ENCODE data around the gene GCM1. TPM values are rescaled to one million over a fixed set of nuclear protein-coding genes. Genes with fewer than 3 reads are reported as not detected.
A peak's percentile ranks its signal among the peaks of the same experiment; 100 is the strongest.

Gene GCM1
- total RNA-seq, 1 donor from 2014 or later = not detected

DNA sequence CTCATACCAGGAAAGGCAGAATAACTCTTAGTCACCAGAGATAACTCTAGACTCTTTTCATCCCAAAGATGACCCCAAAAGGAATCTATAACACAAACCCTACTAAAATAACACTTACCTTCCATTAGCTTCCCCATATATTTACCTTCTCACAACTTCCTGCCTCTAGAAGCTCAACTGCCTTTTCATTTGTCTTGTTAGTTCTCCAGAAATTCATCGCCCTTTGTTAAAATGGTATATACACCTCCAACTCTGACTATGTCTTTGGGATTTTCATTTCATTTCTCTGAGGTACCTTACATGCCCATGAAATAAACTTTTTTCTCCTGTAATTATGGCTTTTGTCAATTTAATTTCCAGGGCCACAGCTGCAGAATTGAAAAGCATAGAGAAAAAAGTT is 33.5 kb downstream of the GCM1 start:
- no peak for DNase-seq
- no peaks in the 10 kb centered on the region for H3K9me3 ChIP-seq
- H3K27me3 ChIP-seq (ENCODE audit: low read depth) = no peaks in the 10 kb centered on the region
- TF ChIP-seq, protein P1, sequence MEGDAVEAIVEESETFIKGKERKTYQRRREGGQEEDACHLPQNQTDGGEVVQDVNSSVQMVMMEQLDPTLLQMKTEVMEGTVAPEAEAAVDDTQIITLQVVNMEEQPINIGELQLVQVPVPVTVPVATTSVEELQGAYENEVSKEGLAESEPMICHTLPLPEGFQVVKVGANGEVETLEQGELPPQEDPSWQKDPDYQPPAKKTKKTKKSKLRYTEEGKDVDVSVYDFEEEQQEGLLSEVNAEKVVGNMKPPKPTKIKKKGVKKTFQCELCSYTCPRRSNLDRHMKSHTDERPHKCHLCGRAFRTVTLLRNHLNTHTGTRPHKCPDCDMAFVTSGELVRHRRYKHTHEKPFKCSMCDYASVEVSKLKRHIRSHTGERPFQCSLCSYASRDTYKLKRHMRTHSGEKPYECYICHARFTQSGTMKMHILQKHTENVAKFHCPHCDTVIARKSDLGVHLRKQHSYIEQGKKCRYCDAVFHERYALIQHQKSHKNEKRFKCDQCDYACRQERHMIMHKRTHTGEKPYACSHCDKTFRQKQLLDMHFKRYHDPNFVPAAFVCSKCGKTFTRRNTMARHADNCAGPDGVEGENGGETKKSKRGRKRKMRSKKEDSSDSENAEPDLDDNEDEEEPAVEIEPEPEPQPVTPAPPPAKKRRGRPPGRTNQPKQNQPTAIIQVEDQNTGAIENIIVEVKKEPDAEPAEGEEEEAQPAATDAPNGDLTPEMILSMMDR (IDR thresholded peaks at IDR 0.05) = no peak
- no peaks in the 10 kb centered on the region for H3K36me3 ChIP-seq
- no peak overlapping the region for H3K4me3 ChIP-seq
- H3K4me1 ChIP-seq = peaks cover 5% of the 10 kb centered on the region
- no peak for ATAC-seq
- H3K27ac ChIP-seq = no peak overlapping the region
- intact Hi-C loops (cut with DNase I) = no loop called here

DNA sequence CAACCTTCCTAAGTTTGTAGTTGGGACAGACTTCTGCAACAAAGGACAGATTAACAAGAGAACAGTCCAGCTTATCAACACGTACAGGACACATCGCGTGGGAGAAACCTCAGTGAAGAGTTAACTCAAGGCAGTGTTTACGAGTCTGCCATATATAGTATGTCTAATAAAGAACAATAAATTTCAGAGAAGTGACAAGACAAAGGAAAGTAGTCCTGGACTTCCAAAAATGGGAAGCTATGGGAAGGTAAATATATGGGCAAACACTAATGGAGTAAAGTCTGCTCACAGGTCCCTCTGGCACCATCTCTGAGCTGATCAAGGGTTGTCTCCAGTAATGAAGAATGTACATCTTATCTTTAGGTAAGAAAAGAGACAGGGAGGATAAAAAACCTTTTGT is 34.9 kb downstream of the GCM1 start:
- Histone ChIP-seq H3K36me3 (no peaks in the 10 kb centered on the region), H3K9me3 (no peaks in the 10 kb centered on the region), H3K4me3 (no peak overlapping the region), H3K4me1 (peaks cover 5% of the 10 kb centered on the region), H3K27me3 (ENCODE audit: low read depth) (no peaks in the 10 kb centered on the region), H3K27ac (no peak overlapping the region)
- TF ChIP-seq, protein P1 (IDR thresholded peaks at IDR 0.05) = no peak
- DNase-seq (no peak), ATAC-seq (no peak)
- intact Hi-C loops (cut with DNase I) = no loop called here

DNA sequence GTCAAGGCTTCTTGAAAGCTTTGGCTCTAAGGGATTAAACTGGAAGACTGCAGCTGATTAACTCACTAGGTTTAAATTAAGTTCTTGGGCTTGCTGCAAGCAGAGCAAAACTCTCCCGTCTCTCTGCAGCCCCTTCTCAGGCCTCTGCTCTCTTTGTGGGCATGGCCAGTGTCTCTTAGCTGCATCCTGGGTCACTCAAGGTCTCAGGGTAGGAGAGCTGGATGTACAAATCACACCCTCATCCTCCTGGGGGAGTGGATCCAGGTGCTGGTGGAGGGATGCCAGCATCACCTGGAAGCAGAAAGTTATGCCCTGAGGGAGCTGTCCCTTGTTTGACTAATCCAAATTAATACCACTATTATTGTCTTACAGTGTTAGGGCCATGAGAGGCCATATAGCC is 35.8 kb downstream of the GCM1 start:
- H3K27ac ChIP-seq = peak overlapping the region; percentile 62
- DNase-seq (no peak), ATAC-seq (peak; percentile 6 to 19)
- TF ChIP-seq, protein P1 (IDR thresholded peaks at IDR 0.05) = no peak
- no peaks in the 10 kb centered on the region for H3K36me3 ChIP-seq
- intact Hi-C loops (cut with DNase I) = no loop called here
- no peaks in the 10 kb centered on the region for H3K27me3 ChIP-seq (ENCODE audit: low read depth)
- no peaks in the 10 kb centered on the region for H3K9me3 ChIP-seq
- H3K4me1 ChIP-seq = peaks cover 5% of the 10 kb centered on the region
- H3K4me3 ChIP-seq = no peak overlapping the region

DNA sequence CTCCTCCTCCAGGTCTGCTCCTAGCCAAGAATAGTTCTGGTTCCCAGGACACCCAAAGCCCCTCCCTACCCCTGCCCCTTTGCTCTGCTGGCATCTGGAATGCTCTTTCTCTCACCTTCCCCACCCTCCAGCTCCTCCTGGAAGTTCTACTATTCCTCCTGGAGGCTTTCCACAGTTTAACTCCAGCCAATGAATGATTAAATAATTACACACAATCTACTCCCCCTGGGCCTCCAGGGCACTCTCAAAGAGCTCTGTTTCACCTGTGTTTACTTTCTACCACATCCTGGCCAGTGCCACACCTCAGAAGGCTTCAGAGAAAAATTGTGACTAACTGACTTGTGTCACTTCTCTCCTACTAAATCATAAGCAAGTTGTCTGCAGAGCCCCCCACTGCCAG is 36.2 kb downstream of the GCM1 start:
- H3K27ac ChIP-seq = peak overlapping the region; percentile 62
- peak; percentile 90 to 92 for ATAC-seq

DNA sequence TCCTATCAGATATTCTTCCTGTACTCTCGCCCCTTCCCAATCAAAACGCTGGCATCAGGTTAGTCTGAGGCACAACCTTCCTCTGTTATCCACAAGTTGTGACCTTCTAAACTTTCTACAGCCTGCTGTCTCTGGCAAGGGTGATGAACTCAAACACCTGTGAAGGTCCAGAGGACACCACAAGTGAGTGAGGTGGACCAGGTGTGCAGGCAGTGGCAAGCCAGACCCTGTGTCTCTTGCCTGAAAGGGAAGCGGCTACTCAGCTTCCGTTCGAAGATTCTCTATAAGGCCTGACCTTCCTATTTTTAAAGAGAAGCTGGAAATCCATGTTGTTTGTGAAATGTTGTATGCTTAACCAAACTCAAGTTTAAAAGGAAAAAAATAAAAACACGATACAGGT is 36.8 kb downstream of the GCM1 start:
- Histone ChIP-seq H3K36me3 (no peaks in the 10 kb centered on the region), H3K27ac (no peak overlapping the region), H3K4me1 (peaks cover 5% of the 10 kb centered on the region), H3K9me3 (no peaks in the 10 kb centered on the region), H3K4me3 (no peak overlapping the region), H3K27me3 (ENCODE audit: low read depth) (no peaks in the 10 kb centered on the region)
- ATAC-seq (no peak), DNase-seq (no peak)
- intact Hi-C loops (cut with DNase I) = no loop called here
- TF ChIP-seq, protein P1 (IDR thresholded peaks at IDR 0.05) = no peak

More for the DNA sequence above, 36.2 kb downstream of the GCM1 start:
- no peaks in the 10 kb centered on the region for H3K9me3 ChIP-seq
- no peaks in the 10 kb centered on the region for H3K36me3 ChIP-seq
- DNase-seq = peak; percentile 46
- H3K4me3 ChIP-seq = no peak overlapping the region
- intact Hi-C loops (cut with DNase I) = no loop called here
- H3K4me1 ChIP-seq = peaks cover 5% of the 10 kb centered on the region
- TF ChIP-seq, protein P1 (IDR thresholded peaks at IDR 0.05) = no peak
- H3K27me3 ChIP-seq (ENCODE audit: low read depth) = no peaks in the 10 kb centered on the region

DNA sequence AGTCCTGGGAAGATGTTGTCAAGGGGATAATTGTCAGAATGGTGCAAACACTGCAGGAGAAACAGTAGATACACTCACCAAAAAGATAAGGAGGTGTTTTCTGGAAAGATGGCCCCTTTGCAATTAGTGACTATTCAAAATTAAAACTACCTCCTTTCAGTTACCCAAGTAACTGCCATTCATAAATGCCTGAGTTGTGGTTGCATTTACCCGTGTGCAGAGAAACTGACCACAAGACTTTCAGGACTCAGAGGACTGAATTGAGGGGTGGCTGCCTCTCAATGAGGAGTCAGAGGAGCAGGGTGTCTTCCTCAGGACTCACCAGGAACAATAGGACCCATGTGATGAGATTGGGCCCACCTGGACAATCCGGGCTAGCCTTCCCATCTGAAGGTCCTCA is 39.0 kb downstream of the GCM1 start:
- Histone ChIP-seq H3K27me3 (ENCODE audit: low read depth) (no peaks in the 10 kb centered on the region), H3K36me3 (no peaks in the 10 kb centered on the region), H3K9me3 (no peaks in the 10 kb centered on the region), H3K4me1 (peaks cover 5% of the 10 kb centered on the region), H3K27ac (no peak overlapping the region), H3K4me3 (no peak overlapping the region)
- ATAC-seq (no peak), DNase-seq (no peak)
- intact Hi-C loops (cut with DNase I) = no loop called here
- TF ChIP-seq, protein P1 (IDR thresholded peaks at IDR 0.05) = no peak

Measured in lower lobe of right lung (tissue), 2 donors.